HepG2 (cell line): ENCODE results near the gene GCN1. TPM values are rescaled to one million over a fixed set of nuclear protein-coding genes. Genes with fewer than 3 reads are reported as not detected.

Source experiments
- CCDC6 ChIP-seq: sonication (generic); formaldehyde crosslinking; IDR thresholded peaks from 2 replicates; pipeline ENCODE4 v1.8.1; 2022; ENCODE audit warnings: mild to moderate bottlenecking, missing genetic modification reagents, moderate library complexity
- CREM ChIP-seq, 2 experiments: sonication (generic) in 1 of 2; formaldehyde crosslinking in 1 of 2; IDR thresholded peaks; 2 replicates each; pipeline versions ENCODE4 v1.4.0 to v1.6.1; 2016 to 2020; ENCODE audit warnings: antibody characterized with exemption in 1 of 2, mild to moderate bottlenecking in 1 of 2, missing genetic modification reagents in 1 of 2
- ERF ChIP-seq: IDR thresholded peaks from 2 replicates; pipeline ENCODE4 v1.6.1; 2018; ENCODE audit warnings: missing biosample characterization, missing genetic modification reagents
- ETV5 ChIP-seq: IDR thresholded peaks from 2 replicates; pipeline ENCODE4 v1.6.1; 2018; ENCODE audit warnings: missing biosample characterization, missing genetic modification reagents, inconsistent platforms, borderline replicate concordance
- HNF4G ChIP-seq, 2 experiments: sonication (generic) in 1 of 2; formaldehyde crosslinking in 1 of 2; IDR thresholded peaks; 2 replicates each; pipeline versions ENCODE4 v1.4.0 to v1.6.1; 2011 to 2020; ENCODE audit warnings: borderline replicate concordance in 2 of 2, low read depth in 2 of 2, mild to moderate bottlenecking in 2 of 2, low read length in 1 of 2, missing genetic modification reagents in 1 of 2, moderate library complexity in 1 of 2
- MTA1 ChIP-seq: sonication (generic); formaldehyde crosslinking; IDR thresholded peaks from 2 replicates; pipeline ENCODE4 v1.4.0; 2020; ENCODE audit warnings: missing genetic modification reagents, mild to moderate bottlenecking, borderline replicate concordance
- PTBP1 ChIP-seq: fragments of 200-400 bp; formaldehyde crosslinking; IDR thresholded peaks from 2 replicates; pipeline ENCODE4 v1.6.1; 2018; ENCODE audit warnings: low read length, low read depth; ENCODE audit not compliant: poor library complexity, severe bottlenecking
- RFX3 ChIP-seq: IDR thresholded peaks from 2 replicates; pipeline ENCODE4 v1.6.1; 2016; ENCODE audit warnings: missing biosample characterization, missing genetic modification reagents
- SRSF4 ChIP-seq: fragments of 200-400 bp; formaldehyde crosslinking; IDR thresholded peaks from one replicate; pipeline ENCODE4 v1.6.1; 2018; ENCODE audit warnings: mild to moderate bottlenecking, low read depth, low read length, moderate library complexity; ENCODE audit not compliant: poor library complexity, severe bottlenecking
- TBX2 ChIP-seq: sonication (generic); formaldehyde crosslinking; IDR thresholded peaks from 2 replicates; pipeline ENCODE4 v1.5.0; 2020; ENCODE audit warnings: missing genetic modification reagents, mild to moderate bottlenecking, borderline replicate concordance
- THYN1 ChIP-seq: sonication (generic); formaldehyde crosslinking; IDR thresholded peaks from 2 replicates; pipeline ENCODE4 v1.8.1; 2023; ENCODE audit warnings: low read depth, mild to moderate bottlenecking, moderate library complexity, missing genetic modification reagents, borderline replicate concordance
- ZC3H4 ChIP-seq: sonication (generic); formaldehyde crosslinking; IDR thresholded peaks from 2 replicates; pipeline ENCODE4 v1.4.0; 2020; ENCODE audit warnings: missing genetic modification reagents, borderline replicate concordance
- ZFP36L1 ChIP-seq: sonication (generic); formaldehyde crosslinking; IDR thresholded peaks from 2 replicates; pipeline ENCODE4 v1.8.0; 2022; ENCODE audit warnings: mild to moderate bottlenecking, missing genetic modification reagents, moderate library complexity
- ZNF143 ChIP-seq: sonication (generic); formaldehyde crosslinking; IDR thresholded peaks from 2 replicates; pipeline ENCODE4 v1.4.0; 2020; ENCODE audit warnings: missing genetic modification reagents
- ZNF777 ChIP-seq: sonication (generic); formaldehyde crosslinking; IDR thresholded peaks from 2 replicates; pipeline ENCODE4 v1.4.0; 2020; ENCODE audit warnings: missing genetic modification reagents
- polyA plus RNA-seq, 8 experiments: library from polyadenylated mRNA; depleted of rRNA in 3 of 8; stranded (reverse) in 7 of 8; unstranded in 1 of 8; fragments of >200 nt; fragmentation: Illumina TruSeq in 4 of 8; extraction: Trizol in 4 of 8; gene quantifications; 2 replicates each; pipeline versions ENCODE4 v1.2.1 to v1.2.3, GENCODE V29; 2011 to 2016; ENCODE audit warnings: low read depth in 4 of 8, missing spikeins in 1 of 8, mixed read lengths in 1 of 8; ENCODE audit not compliant: insufficient read depth in 1 of 8
- total RNA-seq, 5 experiments: library from RNA; depleted of rRNA; stranded (reverse); fragments of >200 nt; fragmentation: Illumina TruSeq; extraction: Trizol; gene quantifications; 2 replicates each; pipeline ENCODE4 v1.2.3, GENCODE V29; 2016; ENCODE audit warnings: low read depth in 1 of 5
- TF ChIP-seq, protein P1 (sequence below): sonication (generic); formaldehyde crosslinking; IDR thresholded peaks from 2 replicates; pipeline ENCODE4 v1.5.0; 2020; ENCODE audit warnings: missing genetic modification reagents
- TF ChIP-seq, protein P2 (sequence below): sonication (generic); formaldehyde crosslinking; IDR thresholded peaks from 2 replicates; pipeline ENCODE4 v1.9.0; 2021; ENCODE audit warnings: missing genetic modification reagents, mild to moderate bottlenecking, borderline replicate concordance
- TF ChIP-seq, protein P3 (sequence below): sonication (generic); formaldehyde crosslinking; IDR thresholded peaks from 2 replicates; pipeline ENCODE4 v1.4.0; 2020; ENCODE audit warnings: missing genetic modification reagents
- TF ChIP-seq, protein P4 (sequence below): sonication (generic); formaldehyde crosslinking; IDR thresholded peaks from 2 replicates; pipeline ENCODE4 v1.4.0; 2020; ENCODE audit warnings: missing genetic modification reagents

GCN1 gene
- total and polyA plus RNA-seq, 2 of the 13 experiments (the other 11 are each of a cell fraction or from before 2014, with no cell fraction given) = 58.2 to 83.0 TPM

DNA sequence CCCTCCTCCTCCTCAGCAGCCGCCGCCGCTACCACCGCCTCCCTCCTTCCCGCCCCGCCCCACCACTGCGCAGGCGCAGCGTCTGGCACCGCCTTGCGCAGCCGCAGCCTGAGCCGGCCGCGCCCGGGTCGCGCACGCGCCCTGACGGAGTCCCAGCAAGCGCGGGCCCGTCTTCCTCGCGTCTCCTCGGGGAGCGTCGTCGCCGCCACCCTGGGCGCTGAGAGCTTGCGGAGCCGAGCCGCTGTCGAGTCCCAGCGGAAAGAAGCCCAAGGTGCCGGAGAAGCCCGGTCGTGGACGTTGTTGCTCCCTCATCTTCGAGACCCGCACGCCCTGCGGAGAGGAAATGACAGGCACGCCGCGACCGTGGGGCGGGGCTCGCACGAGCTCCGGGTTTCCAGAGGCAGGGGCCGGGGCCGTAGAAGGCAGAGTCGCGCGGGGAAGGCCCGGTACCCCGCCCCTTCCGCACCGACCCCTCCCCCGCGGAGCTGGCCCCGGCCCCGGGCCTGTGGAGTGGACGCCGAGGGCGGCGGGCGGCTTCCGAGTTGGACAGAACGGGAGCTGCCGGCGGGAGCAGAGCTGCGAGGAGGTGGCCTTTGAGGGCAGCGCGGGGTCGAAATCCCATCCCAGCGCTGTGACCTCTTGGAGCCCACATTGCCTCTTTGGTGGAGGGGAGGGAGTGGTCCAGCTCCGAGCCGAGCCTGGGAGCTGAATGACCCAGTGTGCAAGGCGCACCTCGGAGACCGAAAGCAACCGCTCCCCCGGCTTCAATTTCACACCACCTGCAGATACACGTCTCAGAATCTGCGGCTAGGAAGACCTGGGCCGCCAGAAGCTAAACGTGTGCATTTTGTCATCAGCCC is 77.5 kb downstream of the GCN1 start (continued):
- TF ChIP-seq, protein P1, sequence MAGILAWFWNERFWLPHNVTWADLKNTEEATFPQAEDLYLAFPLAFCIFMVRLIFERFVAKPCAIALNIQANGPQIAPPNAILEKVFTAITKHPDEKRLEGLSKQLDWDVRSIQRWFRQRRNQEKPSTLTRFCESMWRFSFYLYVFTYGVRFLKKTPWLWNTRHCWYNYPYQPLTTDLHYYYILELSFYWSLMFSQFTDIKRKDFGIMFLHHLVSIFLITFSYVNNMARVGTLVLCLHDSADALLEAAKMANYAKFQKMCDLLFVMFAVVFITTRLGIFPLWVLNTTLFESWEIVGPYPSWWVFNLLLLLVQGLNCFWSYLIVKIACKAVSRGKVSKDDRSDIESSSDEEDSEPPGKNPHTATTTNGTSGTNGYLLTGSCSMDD = 0 out of 2 replicates have a peak, but pooled peaks have one; percentile 33
- TF ChIP-seq HNF4G (IDR thresholded peaks at IDR 0.05; ENCODE audit: borderline replicate concordance, low read depth, low read length) (no peak), HNF4G (CRISPR knock-in tag; IDR thresholded peaks at IDR 0.05; ENCODE audit: borderline replicate concordance, low read depth) (no peak), THYN1 (CRISPR knock-in tag) (peak; percentile 87; the same call in 1 of the 2 replicates), MTA1 (CRISPR knock-in tag) (peak; percentile 70; the same call in 1 of the 2 replicates), RFX3 (CRISPR knock-in tag) (no peak; the same call in 1 of the 2 replicates), ZFP36L1 (CRISPR knock-in tag) (peak; percentile 82), ETV5 (CRISPR knock-in tag) (peak; percentile 45), TBX2 (CRISPR knock-in tag) (peak; percentile 53), ERF (CRISPR knock-in tag) (no peak; the same call in 1 of the 2 replicates), CCDC6 (CRISPR knock-in tag) (no peak), SRSF4 (no peak), ZNF143 (CRISPR knock-in tag) (0 out of 2 replicates have a peak, but pooled peaks have one; percentile 49), CREM (IDR thresholded peaks at IDR 0.05) (no peak), CREM (CRISPR knock-in tag; IDR thresholded peaks at IDR 0.05) (no peak), ZC3H4 (CRISPR knock-in tag) (0 out of 2 replicates have a peak, but pooled peaks have one; percentile 13), ZNF777 (CRISPR knock-in tag) (peak; percentile 86), PTBP1 (no peak)
- TF ChIP-seq, protein P2, sequence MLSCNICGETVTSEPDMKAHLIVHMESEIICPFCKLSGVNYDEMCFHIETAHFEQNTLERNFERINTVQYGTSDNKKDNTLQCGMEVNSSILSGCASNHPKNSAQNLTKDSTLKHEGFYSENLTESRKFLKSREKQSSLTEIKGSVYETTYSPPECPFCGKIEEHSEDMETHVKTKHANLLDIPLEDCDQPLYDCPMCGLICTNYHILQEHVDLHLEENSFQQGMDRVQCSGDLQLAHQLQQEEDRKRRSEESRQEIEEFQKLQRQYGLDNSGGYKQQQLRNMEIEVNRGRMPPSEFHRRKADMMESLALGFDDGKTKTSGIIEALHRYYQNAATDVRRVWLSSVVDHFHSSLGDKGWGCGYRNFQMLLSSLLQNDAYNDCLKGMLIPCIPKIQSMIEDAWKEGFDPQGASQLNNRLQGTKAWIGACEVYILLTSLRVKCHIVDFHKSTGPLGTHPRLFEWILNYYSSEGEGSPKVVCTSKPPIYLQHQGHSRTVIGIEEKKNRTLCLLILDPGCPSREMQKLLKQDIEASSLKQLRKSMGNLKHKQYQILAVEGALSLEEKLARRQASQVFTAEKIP (CRISPR knock-in tag) = no peak
- TF ChIP-seq, protein P3, sequence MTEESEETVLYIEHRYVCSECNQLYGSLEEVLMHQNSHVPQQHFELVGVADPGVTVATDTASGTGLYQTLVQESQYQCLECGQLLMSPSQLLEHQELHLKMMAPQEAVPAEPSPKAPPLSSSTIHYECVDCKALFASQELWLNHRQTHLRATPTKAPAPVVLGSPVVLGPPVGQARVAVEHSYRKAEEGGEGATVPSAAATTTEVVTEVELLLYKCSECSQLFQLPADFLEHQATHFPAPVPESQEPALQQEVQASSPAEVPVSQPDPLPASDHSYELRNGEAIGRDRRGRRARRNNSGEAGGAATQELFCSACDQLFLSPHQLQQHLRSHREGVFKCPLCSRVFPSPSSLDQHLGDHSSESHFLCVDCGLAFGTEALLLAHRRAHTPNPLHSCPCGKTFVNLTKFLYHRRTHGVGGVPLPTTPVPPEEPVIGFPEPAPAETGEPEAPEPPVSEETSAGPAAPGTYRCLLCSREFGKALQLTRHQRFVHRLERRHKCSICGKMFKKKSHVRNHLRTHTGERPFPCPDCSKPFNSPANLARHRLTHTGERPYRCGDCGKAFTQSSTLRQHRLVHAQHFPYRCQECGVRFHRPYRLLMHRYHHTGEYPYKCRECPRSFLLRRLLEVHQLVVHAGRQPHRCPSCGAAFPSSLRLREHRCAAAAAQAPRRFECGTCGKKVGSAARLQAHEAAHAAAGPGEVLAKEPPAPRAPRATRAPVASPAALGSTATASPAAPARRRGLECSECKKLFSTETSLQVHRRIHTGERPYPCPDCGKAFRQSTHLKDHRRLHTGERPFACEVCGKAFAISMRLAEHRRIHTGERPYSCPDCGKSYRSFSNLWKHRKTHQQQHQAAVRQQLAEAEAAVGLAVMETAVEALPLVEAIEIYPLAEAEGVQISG (CRISPR knock-in tag) = peak; percentile 51
- TF ChIP-seq, protein P4, sequence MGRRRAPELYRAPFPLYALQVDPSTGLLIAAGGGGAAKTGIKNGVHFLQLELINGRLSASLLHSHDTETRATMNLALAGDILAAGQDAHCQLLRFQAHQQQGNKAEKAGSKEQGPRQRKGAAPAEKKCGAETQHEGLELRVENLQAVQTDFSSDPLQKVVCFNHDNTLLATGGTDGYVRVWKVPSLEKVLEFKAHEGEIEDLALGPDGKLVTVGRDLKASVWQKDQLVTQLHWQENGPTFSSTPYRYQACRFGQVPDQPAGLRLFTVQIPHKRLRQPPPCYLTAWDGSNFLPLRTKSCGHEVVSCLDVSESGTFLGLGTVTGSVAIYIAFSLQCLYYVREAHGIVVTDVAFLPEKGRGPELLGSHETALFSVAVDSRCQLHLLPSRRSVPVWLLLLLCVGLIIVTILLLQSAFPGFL = no peak
